Measurements from ENCODE around the gene ZMIZ2.
"Not testable (repeated sequence)": the region's sequence is repeated elsewhere in the genome, so short reads cannot be mapped to it uniquely, and the experiment has no call there.

ZMIZ2 gene

DNA sequence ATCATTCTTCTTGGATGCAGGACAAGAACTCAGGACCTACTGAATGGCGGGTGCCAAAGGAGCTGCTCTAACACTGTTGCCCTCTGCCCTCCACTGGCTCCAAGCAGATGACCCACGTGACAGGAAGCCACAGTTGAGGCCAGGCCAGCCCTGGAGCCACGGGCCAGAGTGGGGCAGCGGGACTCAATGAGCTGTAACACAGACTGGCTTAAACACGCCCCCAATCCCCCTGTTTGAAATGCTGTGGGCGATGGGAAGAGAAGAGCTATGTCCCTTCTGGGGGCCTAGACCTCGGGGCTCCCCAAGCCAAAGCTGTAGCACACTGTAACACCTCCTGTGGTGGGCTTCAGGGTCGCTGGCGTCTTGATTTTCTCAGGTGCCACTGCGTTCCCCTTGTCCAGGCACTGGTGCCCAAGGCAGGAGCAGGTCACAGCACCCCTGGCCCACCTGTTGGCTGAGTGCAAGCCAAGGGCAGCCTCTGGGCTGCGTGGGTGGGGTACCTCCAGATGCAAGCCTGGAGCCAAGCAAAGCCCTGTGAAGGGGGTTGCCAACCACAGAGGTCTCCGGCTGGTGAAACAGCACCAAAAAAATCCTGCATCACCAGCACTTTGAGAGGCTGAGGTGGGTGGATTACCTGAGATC is 18.6 kb upstream of the ZMIZ2 start:
- DNase-seq = no peak

DNA sequence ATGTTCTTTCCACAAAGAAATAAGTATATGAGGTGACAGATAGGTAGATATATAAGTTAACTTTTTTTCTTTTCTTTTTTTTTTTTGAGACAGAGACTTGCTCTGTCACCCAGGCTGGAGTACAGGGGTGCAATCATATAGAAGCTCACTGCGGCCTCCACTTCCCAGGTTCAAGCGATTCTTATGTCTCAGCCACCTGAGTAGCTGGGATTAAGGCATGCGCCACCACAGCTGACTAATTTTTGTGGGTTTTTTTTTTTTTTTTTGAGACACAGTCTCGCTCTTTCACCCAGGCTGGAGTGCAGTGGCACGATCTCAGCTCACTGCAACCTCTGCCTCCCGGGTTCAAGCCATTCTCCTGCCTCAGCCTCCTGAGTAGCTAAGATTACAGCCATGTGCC is 15.7 kb upstream of the ZMIZ2 start:
- not testable (repeated sequence) for DNase-seq

DNA sequence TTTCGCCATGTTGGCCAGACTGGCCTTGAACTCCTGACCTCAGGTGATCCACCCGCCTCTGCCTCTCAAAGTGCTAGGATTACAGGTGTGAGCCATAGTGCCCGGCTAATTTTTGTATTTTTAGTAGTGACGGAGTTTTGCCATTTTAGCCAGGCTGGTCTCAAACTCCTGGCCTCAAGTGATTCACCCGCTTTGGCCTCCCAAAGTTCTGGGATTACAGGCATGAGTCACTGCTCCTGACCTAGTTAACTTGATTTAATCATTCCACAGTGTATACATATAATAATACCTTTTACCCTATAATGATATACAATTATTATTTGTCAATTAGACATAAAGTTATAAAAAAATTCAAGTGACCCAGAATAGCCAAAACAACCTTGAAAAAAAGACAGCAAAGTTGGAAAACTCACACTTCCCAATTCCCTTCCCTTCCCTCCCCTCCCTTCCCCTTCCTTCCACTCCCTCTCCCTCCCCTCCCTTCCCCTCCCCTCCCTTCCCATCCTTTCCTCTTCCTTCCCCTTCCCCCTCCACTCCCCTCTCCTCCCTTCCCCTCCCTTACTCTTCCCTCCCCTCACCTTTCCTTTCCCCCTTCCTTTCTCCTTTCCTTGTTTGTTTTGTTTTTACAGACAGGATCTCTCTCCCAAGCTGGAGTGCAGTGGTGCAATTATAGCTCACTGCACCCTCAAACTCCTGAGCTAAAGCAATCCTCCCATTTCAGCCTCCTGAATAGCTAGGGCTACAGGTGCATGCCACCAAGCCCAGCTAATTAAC is 14.8 kb upstream of the ZMIZ2 start:
- no peak for DNase-seq

DNA sequence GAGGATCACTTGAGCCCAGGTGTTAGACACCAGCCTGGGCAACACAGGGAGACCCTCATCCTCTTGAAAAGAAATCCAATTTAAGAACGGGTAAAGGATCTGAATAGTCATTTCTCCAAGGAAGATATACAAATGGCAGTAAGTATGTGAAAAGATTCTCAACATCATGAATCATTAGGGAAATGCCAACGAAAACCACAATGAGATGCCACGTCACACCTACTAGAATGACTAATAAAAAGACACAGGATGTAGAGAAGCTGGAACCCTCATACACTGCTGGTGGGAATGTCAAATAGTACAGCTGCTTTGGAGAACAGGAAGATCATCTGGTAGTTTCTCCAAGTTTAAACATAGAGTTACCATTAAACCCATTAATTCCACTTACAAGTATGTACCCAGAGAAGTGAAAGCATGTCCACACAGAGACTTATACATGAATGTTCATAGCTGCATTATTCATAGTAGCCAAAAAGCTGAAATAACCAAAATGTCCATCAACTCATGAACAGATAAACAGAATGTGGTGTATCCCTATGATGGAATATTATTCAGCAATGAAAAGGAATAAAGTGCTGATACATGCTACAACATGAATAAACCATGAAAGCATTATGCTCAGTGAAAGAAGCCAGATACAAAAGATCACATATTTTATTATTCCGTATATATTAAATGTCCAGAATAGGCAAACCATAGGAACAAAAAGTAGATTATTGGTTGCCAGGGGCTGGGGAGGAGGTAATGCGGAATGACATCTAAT is 13.1 kb upstream of the ZMIZ2 start:
- no peak for DNase-seq

DNA sequence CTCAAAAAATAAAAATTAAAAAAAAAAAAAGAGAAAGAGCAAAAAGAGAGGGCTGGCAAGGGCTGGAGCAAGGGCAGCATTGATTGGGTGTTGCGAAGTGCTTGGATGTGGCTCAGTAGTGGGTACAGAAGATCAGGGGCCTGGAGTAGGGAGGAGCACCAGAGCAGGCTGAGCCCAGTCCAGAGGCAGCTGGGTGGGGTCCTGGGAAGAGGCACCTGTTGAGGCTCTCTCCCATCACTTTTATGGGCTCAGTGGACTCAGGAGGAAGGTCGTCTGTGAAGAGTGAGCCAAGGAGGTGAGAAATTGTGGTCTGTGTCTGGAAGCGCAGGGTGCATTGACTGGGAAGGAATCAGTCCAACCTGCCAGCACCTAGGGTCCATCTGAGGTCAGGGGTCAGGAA is 11.8 kb upstream of the ZMIZ2 start:
- no peak for DNase-seq

DNA sequence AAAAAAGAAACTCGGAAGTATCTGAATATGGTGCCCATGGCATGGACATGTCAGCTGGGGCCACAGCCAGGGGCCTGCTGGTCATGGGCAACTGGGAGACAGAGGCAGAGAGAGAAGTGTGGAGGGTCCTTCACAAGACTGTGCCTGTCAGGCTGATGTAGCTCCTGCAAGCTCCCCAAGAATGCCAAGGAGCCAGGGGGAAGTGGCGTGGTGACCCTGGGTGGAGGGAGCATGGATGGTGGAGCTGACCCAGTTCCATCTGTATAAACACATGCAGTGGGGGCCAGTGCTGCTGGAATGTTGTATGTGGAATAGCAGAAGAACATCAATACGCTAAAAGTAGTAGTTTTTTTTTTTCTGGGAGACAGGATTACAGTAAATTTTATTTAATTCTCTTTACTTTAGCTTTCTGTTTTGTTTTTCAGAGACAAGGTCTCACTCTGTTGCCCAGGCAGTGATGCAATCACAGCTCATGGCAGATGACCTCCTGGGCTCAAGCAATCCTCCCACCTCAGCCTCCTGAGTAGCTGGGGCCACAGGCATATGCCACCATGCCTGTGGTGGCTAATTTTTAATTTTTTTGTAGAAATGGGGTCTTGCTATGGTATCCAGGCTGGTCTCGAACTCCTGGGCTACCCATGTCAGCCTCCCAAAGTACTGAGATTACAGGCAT is 10.5 kb upstream of the ZMIZ2 start:
- no peak for DNase-seq

DNA sequence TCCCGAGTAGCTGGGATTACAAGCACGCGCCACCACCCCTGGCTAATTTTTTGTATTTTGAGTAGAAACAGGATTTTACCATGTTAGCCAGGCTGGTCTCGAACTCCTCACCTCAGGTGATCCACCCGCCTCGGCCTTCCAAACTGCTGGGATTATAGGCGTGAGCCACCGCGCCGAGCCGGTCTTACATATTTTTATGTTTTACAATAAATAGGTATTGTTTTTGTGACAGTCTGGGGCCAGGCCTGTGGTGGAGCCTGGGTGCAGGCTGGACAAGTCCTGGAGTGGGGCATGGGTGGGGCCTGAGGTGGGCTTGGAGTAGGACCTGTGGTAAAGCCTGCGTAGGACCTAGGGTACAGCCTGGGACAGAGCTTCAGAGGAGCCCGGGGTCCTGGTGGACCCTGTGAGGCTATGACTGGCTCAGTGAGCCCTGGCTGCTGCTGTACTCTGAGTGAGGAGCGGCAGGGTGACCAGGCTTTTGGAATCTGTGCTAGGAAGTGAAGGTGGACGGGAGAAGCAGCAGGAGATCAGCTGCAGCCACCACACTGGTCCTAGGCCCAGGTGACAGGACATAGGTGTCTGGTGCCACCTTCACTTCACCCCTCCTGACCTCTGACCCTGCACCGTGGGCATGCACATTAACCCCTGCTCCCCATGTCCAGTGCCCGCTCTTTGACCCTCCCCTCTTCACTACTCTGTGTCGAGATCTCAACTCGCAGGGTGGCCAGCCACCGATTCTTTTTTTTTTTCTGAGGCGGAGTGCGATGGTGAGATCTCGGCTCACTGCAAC is 9.6 kb upstream of the ZMIZ2 start:
- DNase-seq = no peak

DNA sequence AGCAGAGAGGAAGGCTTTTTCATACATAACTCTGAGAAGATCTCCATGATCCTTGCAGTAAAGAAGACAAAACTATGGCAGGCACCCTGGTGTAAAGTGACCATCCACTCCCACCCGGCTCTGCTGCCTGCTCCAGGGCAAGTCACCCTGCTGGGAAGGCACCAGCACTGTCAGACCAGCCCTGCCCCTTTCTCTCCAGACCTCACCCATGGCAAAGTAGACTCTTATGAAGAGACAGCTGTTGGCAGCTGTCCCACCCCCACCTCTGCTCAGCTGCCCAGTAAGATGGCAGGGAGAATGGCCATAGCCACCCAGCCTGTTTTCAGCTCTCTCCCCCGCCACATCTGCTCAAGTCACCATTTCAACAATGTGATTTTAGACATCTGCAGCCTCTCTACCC is 8.6 kb upstream of the ZMIZ2 start:
- DNase-seq = no peak

DNA sequence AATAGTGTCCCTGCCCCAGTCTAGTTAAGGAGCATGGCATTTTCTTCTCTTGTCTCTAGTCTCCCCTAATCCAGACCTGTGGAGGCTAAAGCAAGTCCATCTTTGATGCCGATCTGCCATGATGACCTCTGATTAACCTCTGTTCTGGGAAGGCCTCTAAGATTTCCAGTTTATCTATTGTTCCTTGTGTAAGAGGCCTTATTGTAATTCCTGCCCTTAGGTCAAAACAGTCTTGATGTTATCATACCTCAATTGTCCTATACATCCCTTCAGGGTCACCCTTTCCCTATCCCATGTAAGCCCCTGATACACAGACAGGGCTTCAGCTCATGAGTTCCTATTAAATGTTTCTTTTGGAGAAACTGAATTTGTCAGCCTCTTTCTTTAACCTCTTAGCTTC is 4.9 kb upstream of the ZMIZ2 start:
- DNase-seq = no peak

DNA sequence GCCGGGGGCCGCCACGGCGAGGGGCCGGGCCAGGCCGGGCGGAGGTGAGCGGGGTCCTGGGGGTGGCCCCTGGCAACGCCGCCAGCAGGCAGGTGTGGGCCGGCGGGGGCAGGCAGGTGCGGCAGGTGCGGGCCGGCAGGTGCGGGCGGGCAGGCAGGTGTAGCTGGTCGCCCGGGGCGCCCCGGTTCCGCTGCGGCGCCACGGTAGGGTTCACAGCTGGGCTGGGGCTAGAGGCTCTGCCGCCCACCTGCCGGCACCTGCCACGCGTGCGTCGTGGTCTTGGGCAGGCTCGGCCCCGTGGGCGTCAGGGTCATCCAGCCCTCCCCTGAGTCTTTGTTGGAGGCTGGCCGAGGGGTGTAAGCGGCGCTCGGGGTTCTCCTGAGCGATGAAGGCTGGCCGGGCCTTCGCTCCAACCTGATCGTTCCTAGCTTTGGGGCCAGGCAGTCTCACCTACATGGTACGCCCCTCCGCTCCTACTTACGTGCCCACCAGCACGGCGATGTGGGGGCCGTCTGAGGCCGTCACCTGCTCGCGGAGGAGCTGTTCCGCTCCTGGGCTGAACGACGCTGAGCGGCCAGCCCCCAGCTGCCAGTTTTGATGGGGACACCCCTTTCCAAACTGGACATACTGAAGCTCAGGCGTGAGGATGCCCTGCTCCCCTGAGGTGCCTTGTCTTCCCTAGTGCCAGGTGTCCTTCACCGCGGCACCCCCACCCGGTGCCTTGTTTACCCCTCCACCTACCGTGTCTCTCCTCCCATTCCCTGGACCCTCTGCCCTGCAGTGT is 493 bp downstream of the ZMIZ2 start:
- no peak for DNase-seq

DNA sequence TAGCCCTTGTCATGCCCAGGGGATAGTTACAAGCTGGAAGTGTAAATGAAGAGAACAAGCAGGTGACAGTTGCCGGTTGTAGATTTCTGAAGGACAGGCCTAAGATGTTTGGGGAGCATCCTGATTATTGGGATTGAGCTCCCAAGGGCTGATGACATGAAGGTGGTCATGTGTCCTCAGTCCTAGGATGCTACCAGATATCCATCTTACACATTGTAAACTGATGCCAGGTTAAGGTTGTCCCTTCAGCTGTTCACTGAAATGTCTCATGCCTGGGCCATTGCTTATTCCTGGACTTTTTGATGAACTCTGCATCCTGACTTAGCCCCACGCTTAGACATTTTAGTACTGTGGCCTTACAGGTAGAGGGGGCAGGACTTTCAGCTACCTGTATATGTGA is 1.3 kb downstream of the ZMIZ2 start:
- no peak for DNase-seq

DNA sequence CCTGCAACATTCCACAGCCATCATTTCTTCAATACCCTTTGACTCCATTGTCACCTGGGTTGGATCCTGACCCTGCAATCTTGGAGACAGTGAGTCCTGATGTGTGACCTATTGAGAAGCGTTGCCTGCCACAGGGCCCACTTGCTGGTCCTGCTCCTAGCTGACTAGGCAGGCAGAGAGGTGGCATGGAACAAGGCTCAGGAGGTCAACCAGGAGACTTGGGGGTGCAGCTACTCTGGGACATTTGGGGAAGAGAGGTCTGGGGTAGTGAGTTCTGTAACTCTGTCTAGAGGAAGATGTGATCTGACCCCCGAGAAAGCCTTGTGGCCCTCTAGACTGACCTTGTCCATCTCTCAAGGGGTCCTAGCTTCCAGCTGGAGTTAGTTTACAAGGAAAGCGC is 1.8 kb downstream of the ZMIZ2 start:
- DNase-seq = no peak

DNA sequence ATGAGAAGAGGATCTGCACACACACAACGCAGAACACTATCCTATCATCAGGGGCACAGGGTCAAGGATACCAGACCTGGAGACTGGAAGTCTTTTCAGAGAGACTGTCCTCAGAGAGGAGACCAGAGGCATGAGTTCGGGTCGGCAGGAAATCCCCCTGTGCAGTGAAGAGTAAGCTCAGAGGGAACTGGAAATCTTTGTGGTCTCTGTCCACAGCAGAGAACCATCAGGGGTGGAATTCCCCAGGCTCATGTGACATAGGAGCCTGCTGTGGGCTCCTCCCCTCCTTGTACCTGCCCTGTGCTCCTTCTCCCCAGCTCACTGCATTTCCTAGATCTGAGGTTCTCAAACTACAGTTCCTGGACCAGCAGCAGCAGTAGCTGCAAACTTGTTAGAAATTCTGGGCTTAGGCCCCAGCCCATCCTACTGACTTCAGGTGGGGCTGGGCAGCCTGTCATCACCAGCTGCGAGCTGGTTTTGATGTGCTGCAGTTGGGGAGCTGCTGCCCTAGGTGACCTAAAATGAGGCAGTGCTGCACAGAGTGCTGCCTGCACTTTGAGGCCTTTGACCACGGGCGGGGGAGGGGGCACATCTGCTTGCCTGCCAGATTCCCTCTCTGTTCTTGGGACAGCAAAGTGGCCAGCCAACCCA is 2.4 kb downstream of the ZMIZ2 start:
- peak; percentile 79 for DNase-seq

DNA sequence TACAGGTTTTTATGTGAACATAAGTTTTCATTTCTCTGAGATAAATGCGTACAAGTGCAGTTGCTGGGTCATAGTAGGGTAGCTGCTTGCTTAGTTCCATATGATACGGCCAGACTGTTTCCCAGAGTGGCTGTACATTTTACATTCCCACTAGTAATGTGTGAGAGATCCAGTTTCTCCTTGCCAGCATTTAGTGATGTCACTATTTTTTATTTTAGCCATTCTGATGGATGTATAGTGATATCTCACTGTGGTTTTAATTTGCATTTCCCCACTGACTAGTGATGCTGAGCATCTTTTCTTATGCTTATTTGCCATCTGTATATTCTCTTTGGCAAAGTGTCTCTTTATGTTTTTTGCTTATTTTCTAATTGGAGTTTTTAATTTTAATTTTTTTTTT is 4.2 kb downstream of the ZMIZ2 start:
- no peak for DNase-seq

DNA sequence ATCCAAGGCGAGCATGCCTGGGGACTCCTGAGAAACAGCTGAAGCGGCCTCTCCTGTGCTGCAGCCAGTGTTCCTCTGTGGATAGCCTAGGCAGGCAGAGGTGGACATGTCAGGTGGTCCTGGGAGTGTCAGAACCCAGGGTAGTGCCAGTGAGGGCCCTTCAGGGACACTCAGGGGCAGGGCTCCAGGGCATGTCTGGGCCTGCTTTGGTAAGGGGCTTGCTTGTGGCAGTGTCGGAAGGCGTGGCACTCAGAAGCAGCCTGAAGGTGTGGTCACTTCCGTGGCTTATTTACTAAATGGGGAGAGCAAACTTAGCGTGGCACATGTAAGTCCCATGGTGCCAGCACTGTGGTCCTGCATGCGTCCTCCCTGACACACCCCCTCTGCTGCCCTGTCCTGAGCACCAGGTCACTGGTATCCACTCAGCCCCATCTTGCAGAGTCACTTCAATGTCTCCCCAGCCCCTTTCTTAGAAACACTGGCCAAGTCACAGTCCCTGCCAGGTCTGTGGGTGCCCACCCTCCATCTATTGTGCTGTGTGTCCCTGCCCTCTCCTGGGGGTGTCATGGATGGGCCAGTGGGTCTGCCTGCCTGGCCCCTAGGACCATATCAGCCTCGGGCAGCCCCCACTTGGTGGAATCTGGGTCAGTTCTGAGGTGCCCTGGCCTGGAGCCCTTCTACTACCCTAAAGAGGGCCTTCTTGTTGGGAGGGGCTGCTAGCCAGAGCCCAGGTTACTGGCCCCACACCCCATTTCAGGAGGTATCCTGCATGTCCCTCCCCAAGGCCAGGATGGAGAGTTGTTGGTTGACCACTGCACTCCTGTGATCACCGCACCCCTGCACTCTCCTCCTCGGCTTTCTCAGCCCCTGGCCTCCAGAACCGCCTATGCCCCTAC is 6.4 kb downstream of the ZMIZ2 start:
- DNase-seq = no peak

DNA sequence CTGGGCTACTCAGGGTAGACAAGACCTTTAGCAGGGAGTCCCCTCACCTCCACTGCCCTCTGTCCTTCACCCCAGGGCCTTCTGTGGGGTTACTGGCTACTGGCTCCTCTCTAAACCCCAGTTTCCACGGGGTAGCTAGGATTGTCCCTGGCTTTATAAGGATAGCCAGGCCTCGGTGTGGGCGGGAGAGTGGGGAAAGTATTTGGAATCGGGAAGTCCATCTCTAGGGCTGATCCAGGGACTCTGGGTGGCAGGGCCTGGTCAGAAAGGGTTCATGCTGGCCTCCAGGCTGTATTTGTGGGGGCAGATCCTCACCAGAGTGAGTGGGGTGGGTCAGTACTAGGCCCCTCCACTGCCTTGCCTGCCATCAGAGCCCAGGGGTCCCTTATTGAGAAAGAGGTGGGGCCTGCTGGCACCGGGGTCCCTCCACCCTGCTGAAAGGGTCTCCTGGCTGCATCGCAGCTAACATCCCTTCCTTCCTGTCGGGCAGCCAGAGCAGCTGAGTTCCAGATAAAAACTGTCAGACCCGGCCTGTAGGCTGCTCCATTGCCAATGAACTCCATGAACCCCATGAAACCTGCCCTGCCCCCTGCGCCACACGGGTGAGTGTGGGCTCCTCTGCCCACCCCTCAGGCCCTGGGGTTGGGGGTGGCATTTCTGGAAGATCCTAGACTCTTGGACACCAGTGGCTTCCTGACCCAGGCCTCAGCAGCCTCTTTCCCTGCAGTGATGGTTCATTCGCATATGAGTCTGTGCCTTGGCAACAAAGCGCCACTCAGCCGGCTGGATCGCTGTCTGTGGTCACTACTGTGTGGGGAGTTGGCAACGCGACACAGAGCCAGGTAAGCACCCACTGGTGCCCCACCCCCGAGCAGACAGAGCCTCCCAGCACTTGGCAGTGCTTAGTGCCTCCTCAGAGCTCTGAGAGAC is 7.3 kb downstream of the ZMIZ2 start:
- no peak for DNase-seq

DNA sequence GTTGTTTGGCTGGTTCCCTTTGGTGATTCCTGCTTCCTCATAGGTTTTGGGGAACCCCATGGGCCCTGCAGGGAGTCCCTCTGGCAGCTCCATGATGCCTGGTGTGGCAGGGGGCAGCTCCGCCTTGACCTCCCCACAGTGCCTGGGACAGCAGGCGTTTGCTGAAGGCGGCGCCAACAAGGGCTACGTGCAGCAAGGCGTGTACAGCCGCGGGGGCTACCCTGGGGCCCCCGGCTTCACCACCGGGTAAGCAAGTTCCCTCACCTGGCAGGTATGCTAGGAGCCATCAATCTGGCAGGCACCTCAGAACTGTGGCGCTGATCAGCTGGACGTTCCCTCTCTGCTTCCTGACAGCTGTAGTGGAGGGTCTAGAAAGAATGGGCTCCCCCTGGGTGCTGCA is 8.3 kb downstream of the ZMIZ2 start:
- DNase-seq = no peak

DNA sequence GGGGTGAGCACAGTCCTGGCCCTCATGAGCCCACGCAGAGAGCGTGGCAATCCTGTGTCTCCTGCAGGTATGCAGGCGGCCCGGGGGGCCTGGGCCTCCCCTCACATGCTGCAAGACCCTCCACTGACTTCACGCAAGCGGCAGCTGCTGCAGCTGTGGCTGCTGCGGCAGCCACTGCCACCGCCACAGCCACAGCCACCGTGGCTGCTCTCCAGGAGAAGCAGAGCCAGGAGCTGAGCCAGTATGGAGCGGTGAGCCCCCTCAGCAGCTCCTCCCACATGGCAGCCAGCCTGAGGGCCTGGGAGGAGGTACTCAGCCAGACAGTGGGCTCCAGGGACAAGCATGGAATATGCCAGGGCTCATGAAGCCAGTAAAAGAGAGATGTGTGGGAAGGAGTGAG is 8.7 kb downstream of the ZMIZ2 start:
- no peak for DNase-seq

DNA sequence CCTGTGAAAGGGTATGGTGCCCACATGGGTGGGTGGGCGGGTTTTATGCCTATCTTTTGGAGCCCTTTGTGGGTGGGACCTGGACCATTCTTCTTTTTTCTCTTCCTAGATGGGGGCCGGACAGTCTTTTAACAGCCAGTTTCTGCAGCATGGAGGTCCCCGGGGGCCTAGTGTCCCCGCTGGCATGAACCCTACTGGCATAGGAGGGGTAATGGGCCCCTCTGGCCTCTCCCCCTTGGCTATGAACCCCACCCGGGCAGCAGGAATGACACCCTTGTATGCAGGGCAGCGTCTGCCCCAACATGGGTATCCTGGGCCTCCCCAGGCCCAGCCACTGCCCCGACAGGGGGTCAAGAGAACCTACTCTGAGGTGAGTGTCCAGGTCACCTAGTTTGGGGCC is 9.1 kb downstream of the ZMIZ2 start:
- DNase-seq = no peak
